ENCODE results near the gene FAM151A.

Gene FAM151A

GRCh38 chr1:54614024-54614423 is 9.3 kb downstream of the FAM151A start:
- Histone ChIP-seq H3K4me3 (ENCODE audit: low read depth in 1 of 2, low read length in 1 of 2) (no peak overlapping the region), H3K36me3 (peaks cover 13% of the 10 kb centered on the region), H3K4me1 (ENCODE audit: control insufficient read depth in 1 of 2, insufficient read depth in 1 of 2, low read depth in 1 of 2, low read length in 1 of 2) (no peaks in the 10 kb centered on the region), H3K27ac (no peak overlapping the region), H3K9me3 (no peaks in the 10 kb centered on the region), H3K27me3 (no peaks in the 10 kb centered on the region)
- TF ChIP-seq, protein P1, sequence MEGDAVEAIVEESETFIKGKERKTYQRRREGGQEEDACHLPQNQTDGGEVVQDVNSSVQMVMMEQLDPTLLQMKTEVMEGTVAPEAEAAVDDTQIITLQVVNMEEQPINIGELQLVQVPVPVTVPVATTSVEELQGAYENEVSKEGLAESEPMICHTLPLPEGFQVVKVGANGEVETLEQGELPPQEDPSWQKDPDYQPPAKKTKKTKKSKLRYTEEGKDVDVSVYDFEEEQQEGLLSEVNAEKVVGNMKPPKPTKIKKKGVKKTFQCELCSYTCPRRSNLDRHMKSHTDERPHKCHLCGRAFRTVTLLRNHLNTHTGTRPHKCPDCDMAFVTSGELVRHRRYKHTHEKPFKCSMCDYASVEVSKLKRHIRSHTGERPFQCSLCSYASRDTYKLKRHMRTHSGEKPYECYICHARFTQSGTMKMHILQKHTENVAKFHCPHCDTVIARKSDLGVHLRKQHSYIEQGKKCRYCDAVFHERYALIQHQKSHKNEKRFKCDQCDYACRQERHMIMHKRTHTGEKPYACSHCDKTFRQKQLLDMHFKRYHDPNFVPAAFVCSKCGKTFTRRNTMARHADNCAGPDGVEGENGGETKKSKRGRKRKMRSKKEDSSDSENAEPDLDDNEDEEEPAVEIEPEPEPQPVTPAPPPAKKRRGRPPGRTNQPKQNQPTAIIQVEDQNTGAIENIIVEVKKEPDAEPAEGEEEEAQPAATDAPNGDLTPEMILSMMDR (IDR thresholded peaks at IDR 0.05): no peak

- Histone ChIP-seq H3K4me1 (ENCODE audit: control insufficient read depth in 1 of 2, insufficient read depth in 1 of 2, low read depth in 1 of 2, low read length in 1 of 2) (no peaks in the 10 kb centered on the region), H3K27me3 (no peaks in the 10 kb centered on the region), H3K4me3 (ENCODE audit: low read depth in 1 of 2, low read length in 1 of 2) (no peak overlapping the region), H3K9me3 (no peaks in the 10 kb centered on the region), H3K27ac (no peak overlapping the region), H3K36me3 (peaks cover 17% of the 10 kb centered on the region)
- TF ChIP-seq, protein P1 (IDR thresholded peaks at IDR 0.05): no peak
These were observed 11.7 kb downstream of the FAM151A start for GRCh38 chr1:54611621-54612020.

DNA sequence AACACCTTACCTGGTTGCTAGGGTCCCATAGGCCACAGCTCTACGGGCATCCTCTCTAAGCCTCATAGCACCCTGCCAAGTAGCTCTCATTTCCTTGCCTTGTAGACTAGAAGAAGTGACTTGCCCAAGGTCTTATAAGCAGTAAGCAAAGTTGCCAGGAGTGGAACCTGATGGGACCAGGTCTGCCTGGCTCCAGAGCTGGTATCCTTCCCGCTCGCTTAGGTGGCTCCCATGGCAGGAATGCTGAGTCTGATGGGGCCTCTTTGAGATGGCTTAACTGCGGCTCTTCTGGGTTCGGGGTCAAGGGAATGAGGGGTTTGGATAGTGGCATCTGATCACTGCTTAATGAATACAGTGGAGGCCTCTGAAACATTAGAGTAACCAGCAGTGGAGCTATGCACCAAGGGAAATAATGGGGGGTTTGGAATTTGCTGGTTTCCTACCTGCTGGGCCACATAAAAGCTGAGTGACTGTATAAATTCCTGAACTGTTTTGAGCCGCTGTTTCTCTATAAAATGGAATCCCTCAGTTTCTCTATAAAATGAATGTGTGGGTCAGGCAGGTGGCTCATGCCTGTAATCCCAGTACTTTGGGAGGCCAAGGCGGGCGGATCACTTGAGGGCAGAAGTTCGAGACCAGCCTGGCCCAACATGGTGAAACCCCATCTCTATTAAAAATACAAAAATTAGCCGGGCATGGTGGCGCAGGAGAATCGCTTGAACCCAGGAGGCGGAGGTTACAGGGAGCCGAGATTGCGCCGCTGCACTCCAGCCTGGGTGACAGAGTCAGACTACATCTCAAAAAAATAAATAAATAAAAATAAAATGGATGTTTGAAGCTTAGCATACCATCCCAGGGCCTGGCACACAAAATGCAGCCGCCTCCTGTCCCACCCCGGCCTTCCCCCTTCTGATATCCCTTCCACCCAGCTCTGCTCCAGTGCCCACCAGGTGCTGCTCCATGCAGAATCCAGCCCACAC is 12.4 kb downstream of the FAM151A start:
- Histone ChIP-seq H3K4me3 (ENCODE audit: low read depth in 1 of 2, low read length in 1 of 2) (no peak overlapping the region), H3K4me1 (ENCODE audit: control insufficient read depth in 1 of 2, insufficient read depth in 1 of 2, low read depth in 1 of 2, low read length in 1 of 2) (no peaks in the 10 kb centered on the region), H3K27me3 (no peaks in the 10 kb centered on the region), H3K9me3 (no peaks in the 10 kb centered on the region), H3K36me3 (peaks cover 18% of the 10 kb centered on the region), H3K27ac (no peak overlapping the region)
- TF ChIP-seq, protein P1 (IDR thresholded peaks at IDR 0.05): no peak

DNA sequence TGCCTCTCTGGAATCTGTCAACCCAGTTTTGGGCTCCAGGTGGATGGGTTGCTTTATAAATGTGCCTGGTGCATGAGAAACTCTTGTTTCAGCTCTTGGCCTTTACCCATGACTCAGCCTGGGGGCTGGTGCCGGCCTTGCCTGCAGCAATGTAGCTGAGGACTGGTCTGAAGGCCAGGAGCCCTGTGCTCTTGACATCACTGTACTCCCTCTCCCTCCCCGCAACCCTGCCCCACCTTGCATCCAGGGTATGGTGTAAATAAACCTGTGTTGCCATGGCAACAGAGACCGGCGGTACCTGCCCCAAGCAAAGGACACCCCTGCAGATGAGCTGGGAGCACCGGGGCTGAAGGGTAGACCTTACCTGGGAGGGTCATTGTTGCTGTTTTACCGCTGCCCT is 13.3 kb downstream of the FAM151A start:
- Histone ChIP-seq H3K27me3 (no peaks in the 10 kb centered on the region), H3K4me3 (ENCODE audit: low read depth in 1 of 2, low read length in 1 of 2) (no peak overlapping the region), H3K27ac (no peak overlapping the region), H3K9me3 (no peaks in the 10 kb centered on the region), H3K4me1 (ENCODE audit: control insufficient read depth in 1 of 2, insufficient read depth in 1 of 2, low read depth in 1 of 2, low read length in 1 of 2) (no peaks in the 10 kb centered on the region), H3K36me3 (peaks cover 21% of the 10 kb centered on the region)
- TF ChIP-seq, protein P1 (IDR thresholded peaks at IDR 0.05): no peak

DNA sequence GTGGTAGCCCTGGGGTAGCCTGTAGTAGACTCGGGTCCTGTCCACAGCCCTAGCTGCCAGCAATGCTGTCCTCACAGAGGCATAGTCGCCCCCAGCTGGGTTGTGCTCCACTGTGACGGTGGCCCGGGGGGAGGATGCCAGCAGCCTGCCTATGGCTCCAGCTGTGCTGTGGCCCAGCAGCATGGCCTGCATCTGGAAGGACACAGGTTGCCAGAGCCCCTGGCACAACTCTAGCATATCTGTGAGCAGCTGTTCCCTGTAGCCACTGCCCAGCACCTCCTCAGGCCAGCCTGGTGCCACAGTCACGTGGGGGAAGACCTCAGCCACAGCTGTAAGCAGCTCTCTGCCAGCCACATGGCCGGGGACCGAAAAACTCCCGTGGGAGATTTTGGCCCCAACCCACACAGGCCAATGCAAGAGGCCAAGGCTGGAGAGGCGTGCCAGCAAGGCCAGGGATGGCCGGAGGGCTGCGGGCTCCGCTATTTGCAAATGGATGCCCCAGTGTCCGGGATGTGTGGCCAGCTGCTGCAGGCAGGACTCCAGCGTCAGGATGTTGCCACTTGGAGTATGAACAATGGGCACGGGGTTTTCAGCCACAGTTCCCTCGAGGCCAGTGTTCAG is 13.9 kb downstream of the FAM151A start:
- Histone ChIP-seq H3K27ac (no peak overlapping the region), H3K27me3 (no peaks in the 10 kb centered on the region), H3K36me3 (peaks cover 21% of the 10 kb centered on the region), H3K4me1 (ENCODE audit: control insufficient read depth in 1 of 2, insufficient read depth in 1 of 2, low read depth in 1 of 2, low read length in 1 of 2) (peaks cover 0 to 6% of the 10 kb centered on the region in 2 experiments), H3K4me3 (ENCODE audit: low read depth in 1 of 2, low read length in 1 of 2) (no peak overlapping the region), H3K9me3 (no peaks in the 10 kb centered on the region)
- TF ChIP-seq, protein P1 (IDR thresholded peaks at IDR 0.05): no peak
